ENCODE measurements around the gene SEMA3E. TPM values are rescaled to one million over a fixed set of nuclear protein-coding genes. Genes with fewer than 3 reads are reported as not detected.

Gene SEMA3E
- total and polyA plus RNA-seq, 2 experiments from 2014 or later = 7.0 to 14.0 TPM

GRCh38 chr7:83586281-83586680, 62.7 kb downstream of the SEMA3E start:
- no peak overlapping the region for H3K4me2 ChIP-seq
- TF ChIP-seq EZH2phosphoT487 (IDR thresholded peaks at IDR 0.05; ENCODE audit: low read depth, severe bottlenecking, unreplicated experiment) = no peak
- no peak for TF ChIP-seq CTCF (IDR thresholded peaks at IDR 0.05; ENCODE audit: poor library complexity)
- H3K9me2 ChIP-seq (replicated peaks; ENCODE audit: insufficient read depth) = no peaks in the 10 kb centered on the region
- H3K79me2 ChIP-seq = no peaks in the 10 kb centered on the region
- no peaks in the 10 kb centered on the region for H3K27me3 ChIP-seq
- DNase-seq (ENCODE audit: low spot score) = no peak
- no peaks in the 10 kb centered on the region for H4K20me1 ChIP-seq (ENCODE audit: insufficient read depth, poor library complexity, severe bottlenecking)
- H3K9me3 ChIP-seq (ENCODE audit: low read depth) = no peaks in the 10 kb centered on the region
- no peak overlapping the region for H2AFZ ChIP-seq
- no peaks in the 10 kb centered on the region for H3K36me3 ChIP-seq (replicated peaks; ENCODE audit: insufficient read depth, low read depth)
- H3K4me1 ChIP-seq (ENCODE audit: insufficient read depth) = no peaks in the 10 kb centered on the region
- H3K4me3 ChIP-seq = no peak overlapping the region
- 64% methylated on average over 1 of the region's 1 CpG for WGBS (ENCODE audit: low lambda C conversion rate, missing lambda C conversion rate)
- H3K27ac ChIP-seq = no peak overlapping the region

GRCh38 chr7:83581667-83582435, 67.1 kb downstream of the SEMA3E start:
- Histone ChIP-seq H3K9me3 (ENCODE audit: low read depth) (no peaks in the 10 kb centered on the region), H2AFZ (no peak overlapping the region), H3K9me2 (replicated peaks; ENCODE audit: insufficient read depth) (no peaks in the 10 kb centered on the region), H3K27me3 (no peaks in the 10 kb centered on the region), H3K36me3 (replicated peaks; ENCODE audit: insufficient read depth, low read depth) (no peaks in the 10 kb centered on the region), H3K4me1 (ENCODE audit: insufficient read depth) (no peaks in the 10 kb centered on the region), H3K4me3 (no peak overlapping the region), H3K27ac (no peak overlapping the region), H3K79me2 (no peaks in the 10 kb centered on the region), H3K4me2 (no peak overlapping the region), H4K20me1 (ENCODE audit: insufficient read depth, poor library complexity, severe bottlenecking) (no peaks in the 10 kb centered on the region)
- no peak for TF ChIP-seq CTCF (IDR thresholded peaks at IDR 0.05; ENCODE audit: poor library complexity)
- TF ChIP-seq EZH2 (IDR thresholded peaks at IDR 0.05; ENCODE audit: borderline replicate concordance) = no peak
- no peak for TF ChIP-seq EZH2phosphoT487 (IDR thresholded peaks at IDR 0.05; ENCODE audit: low read depth, severe bottlenecking, unreplicated experiment)
- DNase-seq (ENCODE audit: low spot score) = no peak
- 88% methylated on average over 3 of the region's 3 CpGs for WGBS (ENCODE audit: low lambda C conversion rate, missing lambda C conversion rate)

- H3K4me2 ChIP-seq = no peak overlapping the region
- H3K27me3 ChIP-seq = no peaks in the 10 kb centered on the region
- no peak for DNase-seq (ENCODE audit: low spot score)
- H4K20me1 ChIP-seq (ENCODE audit: insufficient read depth, poor library complexity, severe bottlenecking) = no peaks in the 10 kb centered on the region
- no peaks in the 10 kb centered on the region for H3K79me2 ChIP-seq
- H3K4me3 ChIP-seq = no peak overlapping the region
- no peaks in the 10 kb centered on the region for H3K36me3 ChIP-seq (replicated peaks; ENCODE audit: insufficient read depth, low read depth)
- 76% methylated on average over 5 of the region's 5 CpGs for WGBS (ENCODE audit: low lambda C conversion rate, missing lambda C conversion rate)
- no peak for TF ChIP-seq CTCF (IDR thresholded peaks at IDR 0.05; ENCODE audit: poor library complexity)
- TF ChIP-seq EZH2 (IDR thresholded peaks at IDR 0.05; ENCODE audit: borderline replicate concordance) = no peak
- no peak for TF ChIP-seq EZH2phosphoT487 (IDR thresholded peaks at IDR 0.05; ENCODE audit: low read depth, severe bottlenecking, unreplicated experiment)
- H3K4me1 ChIP-seq (ENCODE audit: insufficient read depth) = no peaks in the 10 kb centered on the region
- no peak overlapping the region for H2AFZ ChIP-seq
- no peaks in the 10 kb centered on the region for H3K9me2 ChIP-seq (replicated peaks; ENCODE audit: insufficient read depth)
- H3K27ac ChIP-seq = no peak overlapping the region
- no peaks in the 10 kb centered on the region for H3K9me3 ChIP-seq (ENCODE audit: low read depth)
Measured at GRCh38 chr7:83579740-83580139, 69.2 kb downstream of the SEMA3E start.
